Astrocyte (in vitro differentiated cells and primary cell): Measurements from ENCODE around the gene BDNF. TPM values are rescaled to one million over a fixed set of nuclear protein-coding genes. Genes with fewer than 3 reads are reported as not detected.
"Not testable (repeated sequence)": the region's sequence is repeated elsewhere in the genome, so short reads cannot be mapped to it uniquely, and the experiment has no call there.

Experiments
- DNase-seq: peaks from one replicate; pipeline ENCODE4 v3.0.0-alpha.2; 2010; ENCODE audit warnings: low read depth
- FAIRE-seq: peaks from 2 replicates; lab custom pipeline; 2011; peaks lifted over from hg19 to GRCh38; lab: Jason Lieb, UNC
- H2AFZ ChIP-seq: 2 replicates; pipeline ENCODE4 v1.6.0; 2012; ENCODE audit warnings: low read depth, low read length, inconsistent platforms
- H3K27ac ChIP-seq: 2 replicates; pipeline ENCODE4 v1.5.1; 2011; ENCODE audit warnings: low read depth, low read length, inconsistent platforms
- H3K27me3 ChIP-seq: 2 replicates; pipeline ENCODE4 v1.6.0; 2011; ENCODE audit warnings: low read length, inconsistent platforms; ENCODE audit not compliant: insufficient read depth
- H3K36me3 ChIP-seq: 2 replicates; pipeline ENCODE4 v1.5.1; 2011; ENCODE audit warnings: low read length, inconsistent platforms; ENCODE audit not compliant: insufficient read depth
- H3K4me1 ChIP-seq: 2 replicates; pipeline ENCODE4 v1.5.1; 2011; ENCODE audit warnings: low read length, inconsistent platforms; ENCODE audit not compliant: insufficient read depth
- H3K4me2 ChIP-seq: 2 replicates; pipeline ENCODE4 v1.6.0; 2012; ENCODE audit warnings: low read length, inconsistent platforms
- H3K4me3 ChIP-seq: 2 replicates; pipeline ENCODE4 v1.5.1; 2011; ENCODE audit warnings: low read depth, mild to moderate bottlenecking, low read length, inconsistent platforms; ENCODE audit not compliant: insufficient read depth
- H3K79me2 ChIP-seq: 2 replicates; pipeline ENCODE4 v1.6.0; 2012; ENCODE audit warnings: mild to moderate bottlenecking, low read length, inconsistent platforms; ENCODE audit not compliant: insufficient read depth
- H3K9ac ChIP-seq: 2 replicates; pipeline ENCODE4 v1.6.0; 2012; ENCODE audit warnings: mild to moderate bottlenecking, low read length, inconsistent platforms
- H3K9me3 ChIP-seq: 2 replicates; pipeline ENCODE4 v1.5.1; 2012; ENCODE audit warnings: low read depth, mild to moderate bottlenecking, low read length, inconsistent platforms; ENCODE audit not compliant: insufficient read depth
- H4K20me1 ChIP-seq: 2 replicates; pipeline ENCODE4 v1.6.0; 2012; ENCODE audit warnings: low read length, inconsistent platforms; ENCODE audit not compliant: insufficient read depth
- H3K27ac Mint-ChIP-seq: one replicate; pipeline ENCODE4 v1.8.0; 2021; ENCODE audit warnings: mild to moderate bottlenecking, mixed read lengths; ENCODE audit not compliant: unreplicated experiment
- H3K27me3 Mint-ChIP-seq: one replicate; pipeline ENCODE4 v1.8.0; 2021; ENCODE audit warnings: low read depth, mixed read lengths; ENCODE audit not compliant: unreplicated experiment
- H3K36me3 Mint-ChIP-seq: one replicate; pipeline ENCODE4 v1.8.0; 2021; ENCODE audit warnings: low read depth, mixed read lengths; ENCODE audit not compliant: unreplicated experiment
- H3K4me1 Mint-ChIP-seq: one replicate; pipeline ENCODE4 v1.8.0; 2021; ENCODE audit warnings: low read depth, mixed read lengths; ENCODE audit not compliant: unreplicated experiment
- H3K4me3 Mint-ChIP-seq: one replicate; pipeline ENCODE4 v1.8.0; 2021; ENCODE audit warnings: mild to moderate bottlenecking, moderate library complexity, mixed read lengths; ENCODE audit not compliant: unreplicated experiment
- H3K9me3 Mint-ChIP-seq: one replicate; pipeline ENCODE4 v1.8.0; 2021; ENCODE audit warnings: mild to moderate bottlenecking, mixed read lengths; ENCODE audit not compliant: unreplicated experiment
- EZH2 ChIP-seq: IDR thresholded peaks from 2 replicates; pipeline ENCODE4 v1.6.1; 2012; ENCODE audit warnings: mild to moderate bottlenecking, low read length, inconsistent platforms; ENCODE audit not compliant: insufficient read depth
- total RNA-seq: library from RNA; stranded (reverse); gene quantifications from 2 replicates; pipeline ENCODE4 v1.2.1, GENCODE V29; 2021
- TF ChIP-seq, protein P1 (sequence below): IDR thresholded peaks from 2 replicates; pipeline ENCODE4 v1.5.1; 2011; ENCODE audit warnings: low read depth, mild to moderate bottlenecking, inconsistent platforms, low read length, moderate library complexity; ENCODE audit not compliant: insufficient read depth

Gene BDNF
- total RNA-seq, 1 donor from 2014 or later, result 27.2 TPM

GRCh38 chr11:27735281-27735680 lies 35.0 kb upstream of the BDNF start:
- no peaks in the 10 kb centered on the region for H3K36me3 Mint-ChIP-seq
- Histone ChIP-seq H3K36me3 (no peaks in the 10 kb centered on the region), H3K9me3 (no peaks in the 10 kb centered on the region), H4K20me1 (no peaks in the 10 kb centered on the region), H2AFZ (no peak overlapping the region), H3K4me1 (no peaks in the 10 kb centered on the region), H3K4me3 (no peak overlapping the region), H3K27me3 (no peaks in the 10 kb centered on the region), H3K79me2 (no peaks in the 10 kb centered on the region), H3K4me2 (no peak overlapping the region), H3K27ac (no peak overlapping the region), H3K9ac (no peak overlapping the region)
- DNase-seq (peak; percentile 43), FAIRE-seq (no peak)
- H3K27ac Mint-ChIP-seq, result no peak overlapping the region
- peaks cover 3% of the 10 kb centered on the region for H3K9me3 Mint-ChIP-seq
- peaks cover 39% of the 10 kb centered on the region for H3K27me3 Mint-ChIP-seq
- H3K4me3 Mint-ChIP-seq, result no peak overlapping the region
- TF ChIP-seq, protein P1, sequence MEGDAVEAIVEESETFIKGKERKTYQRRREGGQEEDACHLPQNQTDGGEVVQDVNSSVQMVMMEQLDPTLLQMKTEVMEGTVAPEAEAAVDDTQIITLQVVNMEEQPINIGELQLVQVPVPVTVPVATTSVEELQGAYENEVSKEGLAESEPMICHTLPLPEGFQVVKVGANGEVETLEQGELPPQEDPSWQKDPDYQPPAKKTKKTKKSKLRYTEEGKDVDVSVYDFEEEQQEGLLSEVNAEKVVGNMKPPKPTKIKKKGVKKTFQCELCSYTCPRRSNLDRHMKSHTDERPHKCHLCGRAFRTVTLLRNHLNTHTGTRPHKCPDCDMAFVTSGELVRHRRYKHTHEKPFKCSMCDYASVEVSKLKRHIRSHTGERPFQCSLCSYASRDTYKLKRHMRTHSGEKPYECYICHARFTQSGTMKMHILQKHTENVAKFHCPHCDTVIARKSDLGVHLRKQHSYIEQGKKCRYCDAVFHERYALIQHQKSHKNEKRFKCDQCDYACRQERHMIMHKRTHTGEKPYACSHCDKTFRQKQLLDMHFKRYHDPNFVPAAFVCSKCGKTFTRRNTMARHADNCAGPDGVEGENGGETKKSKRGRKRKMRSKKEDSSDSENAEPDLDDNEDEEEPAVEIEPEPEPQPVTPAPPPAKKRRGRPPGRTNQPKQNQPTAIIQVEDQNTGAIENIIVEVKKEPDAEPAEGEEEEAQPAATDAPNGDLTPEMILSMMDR, result no peak
- TF ChIP-seq EZH2, result no peak
- H3K4me1 Mint-ChIP-seq, result no peaks in the 10 kb centered on the region

DNA sequence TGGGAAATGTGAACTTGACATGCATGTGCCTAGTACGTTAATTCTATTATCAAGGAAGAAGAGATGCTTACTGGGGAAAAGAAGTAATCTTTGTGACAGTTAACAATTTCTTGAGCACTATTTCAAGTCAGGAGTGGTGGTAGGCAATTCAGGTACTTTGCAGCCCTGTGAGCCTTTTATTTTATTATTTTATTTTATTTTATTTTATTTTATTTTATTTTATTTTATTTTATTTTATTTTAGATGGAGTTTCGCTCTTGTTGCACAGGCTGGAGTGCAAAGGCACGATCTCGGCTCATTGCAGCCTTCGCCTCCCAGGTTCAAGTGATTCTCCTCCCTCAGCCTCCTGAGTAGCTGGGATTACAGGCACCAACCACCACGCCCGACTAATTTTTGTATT lies 31.5 kb upstream of the BDNF start:
- H3K4me3 Mint-ChIP-seq, FAIRE-seq, H3K27ac Mint-ChIP-seq, H2AFZ ChIP-seq, H3K36me3 ChIP-seq, H3K79me2 ChIP-seq, H3K4me3 ChIP-seq, H3K27me3 ChIP-seq, H3K9me3 Mint-ChIP-seq, H3K9ac ChIP-seq, DNase-seq, H3K4me1 Mint-ChIP-seq, H3K9me3 ChIP-seq, H3K4me2 ChIP-seq, H3K4me1 ChIP-seq, H4K20me1 ChIP-seq, H3K36me3 Mint-ChIP-seq, H3K27ac ChIP-seq: not testable (repeated sequence)
- H3K27me3 Mint-ChIP-seq, result peaks cover 38% of the 10 kb centered on the region

GRCh38 chr11:27726981-27727380 lies 26.7 kb upstream of the BDNF start:
- no peaks in the 10 kb centered on the region for H3K36me3 Mint-ChIP-seq
- no peaks in the 10 kb centered on the region for H3K9me3 ChIP-seq
- H3K27ac Mint-ChIP-seq, result no peak overlapping the region
- no peak overlapping the region for H3K4me3 ChIP-seq
- no peak overlapping the region for H3K9ac ChIP-seq
- no peak overlapping the region for H3K27ac ChIP-seq
- no peak overlapping the region for H3K4me3 Mint-ChIP-seq
- H3K4me2 ChIP-seq, result no peak overlapping the region
- DNase-seq (no peak), FAIRE-seq (no peak)
- no peak for TF ChIP-seq EZH2
- TF ChIP-seq, protein P1, result no peak
- H2AFZ ChIP-seq, result no peak overlapping the region
- peaks cover 6% of the 10 kb centered on the region for H3K4me1 Mint-ChIP-seq
- no peaks in the 10 kb centered on the region for H3K9me3 Mint-ChIP-seq
- no peaks in the 10 kb centered on the region for H4K20me1 ChIP-seq
- H3K27me3 ChIP-seq, result peaks cover 11% of the 10 kb centered on the region
- H3K4me1 ChIP-seq, result peaks cover 6% of the 10 kb centered on the region
- H3K79me2 ChIP-seq, result no peaks in the 10 kb centered on the region
- H3K27me3 Mint-ChIP-seq, result peaks cover 63% of the 10 kb centered on the region
- no peaks in the 10 kb centered on the region for H3K36me3 ChIP-seq
